ENCODE data around the gene MCFD2.

GRCh38 chr2:46942891-46943626, 27.5 kb upstream of the MCFD2 start:
- TF ChIP-seq, protein P1, sequence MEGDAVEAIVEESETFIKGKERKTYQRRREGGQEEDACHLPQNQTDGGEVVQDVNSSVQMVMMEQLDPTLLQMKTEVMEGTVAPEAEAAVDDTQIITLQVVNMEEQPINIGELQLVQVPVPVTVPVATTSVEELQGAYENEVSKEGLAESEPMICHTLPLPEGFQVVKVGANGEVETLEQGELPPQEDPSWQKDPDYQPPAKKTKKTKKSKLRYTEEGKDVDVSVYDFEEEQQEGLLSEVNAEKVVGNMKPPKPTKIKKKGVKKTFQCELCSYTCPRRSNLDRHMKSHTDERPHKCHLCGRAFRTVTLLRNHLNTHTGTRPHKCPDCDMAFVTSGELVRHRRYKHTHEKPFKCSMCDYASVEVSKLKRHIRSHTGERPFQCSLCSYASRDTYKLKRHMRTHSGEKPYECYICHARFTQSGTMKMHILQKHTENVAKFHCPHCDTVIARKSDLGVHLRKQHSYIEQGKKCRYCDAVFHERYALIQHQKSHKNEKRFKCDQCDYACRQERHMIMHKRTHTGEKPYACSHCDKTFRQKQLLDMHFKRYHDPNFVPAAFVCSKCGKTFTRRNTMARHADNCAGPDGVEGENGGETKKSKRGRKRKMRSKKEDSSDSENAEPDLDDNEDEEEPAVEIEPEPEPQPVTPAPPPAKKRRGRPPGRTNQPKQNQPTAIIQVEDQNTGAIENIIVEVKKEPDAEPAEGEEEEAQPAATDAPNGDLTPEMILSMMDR (IDR thresholded peaks at IDR 0.05; ENCODE audit: low read depth, low read length) = no peak
- no peak for TF ChIP-seq EZH2phosphoT487 (IDR thresholded peaks at IDR 0.05; ENCODE audit: low read depth)

Measured in OCI-LY3 (cell line).